ENCODE data around the gene PDCD1.

- TF ChIP-seq CTCF (IDR thresholded peaks at IDR 0.05; ENCODE audit: insufficient read depth, low read length) (no peak), REST (IDR thresholded peaks at IDR 0.05; ENCODE audit: insufficient replicate concordance, low read depth) (no peak)
These were observed 36.2 kb upstream of the PDCD1 start for GRCh38 chr2:241894681-241895426.

Measured in HL-60 (cell line).